SU-DHL-6 (cell line): Measurements from ENCODE around the gene MAP1B.

ENCODE experiments used
- EZH2phosphoT487 ChIP-seq: fragments of 200-600 bp; sonication (generic), shearing (Covaris generic); conservative IDR thresholded peaks from 2 replicates; pipeline ENCODE4 v1.6.1; 2018; ENCODE audit warnings: mild to moderate bottlenecking, antibody characterized with exemption, low read length, moderate library complexity, mixed read lengths
- TF ChIP-seq, protein P1 (sequence below): fragments of 200-600 bp; sonication (generic); IDR thresholded peaks from one replicate; pipeline ENCODE4 v1.5.1; 2017; ENCODE audit warnings: antibody characterized with exemption, mild to moderate bottlenecking, low read length, moderate library complexity; ENCODE audit not compliant: insufficient read depth, poor library complexity, severe bottlenecking

GRCh38 chr5:72156946-72157624, 49.8 kb downstream of the MAP1B start:
- TF ChIP-seq, protein P1, sequence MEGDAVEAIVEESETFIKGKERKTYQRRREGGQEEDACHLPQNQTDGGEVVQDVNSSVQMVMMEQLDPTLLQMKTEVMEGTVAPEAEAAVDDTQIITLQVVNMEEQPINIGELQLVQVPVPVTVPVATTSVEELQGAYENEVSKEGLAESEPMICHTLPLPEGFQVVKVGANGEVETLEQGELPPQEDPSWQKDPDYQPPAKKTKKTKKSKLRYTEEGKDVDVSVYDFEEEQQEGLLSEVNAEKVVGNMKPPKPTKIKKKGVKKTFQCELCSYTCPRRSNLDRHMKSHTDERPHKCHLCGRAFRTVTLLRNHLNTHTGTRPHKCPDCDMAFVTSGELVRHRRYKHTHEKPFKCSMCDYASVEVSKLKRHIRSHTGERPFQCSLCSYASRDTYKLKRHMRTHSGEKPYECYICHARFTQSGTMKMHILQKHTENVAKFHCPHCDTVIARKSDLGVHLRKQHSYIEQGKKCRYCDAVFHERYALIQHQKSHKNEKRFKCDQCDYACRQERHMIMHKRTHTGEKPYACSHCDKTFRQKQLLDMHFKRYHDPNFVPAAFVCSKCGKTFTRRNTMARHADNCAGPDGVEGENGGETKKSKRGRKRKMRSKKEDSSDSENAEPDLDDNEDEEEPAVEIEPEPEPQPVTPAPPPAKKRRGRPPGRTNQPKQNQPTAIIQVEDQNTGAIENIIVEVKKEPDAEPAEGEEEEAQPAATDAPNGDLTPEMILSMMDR: no peak
- TF ChIP-seq EZH2phosphoT487: no peak
